ENCODE results near the gene FOLR1.
"Not testable (repeated sequence)": the region's sequence is repeated elsewhere in the genome, so short reads cannot be mapped to it uniquely, and the experiment has no call there.

FOLR1 gene

GRCh38 chr11:72191961-72192381 lies at the start of gene FOLR1:
Gene FOLR1 (plus strand): TSS chr11:72192140. CDS start chr11:72192174, 34 bp downstream.
- DNase-seq, result no peak

GRCh38 chr11:72142543-72142942 lies 49.4 kb upstream of the FOLR1 start:
- DNase-seq, result not testable (repeated sequence)

- DNase-seq, result no peak
These were observed 47.0 kb upstream of the FOLR1 start for GRCh38 chr11:72144807-72145565.

GRCh38 chr11:72146625-72147024 lies 45.3 kb upstream of the FOLR1 start:
- no peak for DNase-seq

- no peak for DNase-seq
These were observed 41.1 kb upstream of the FOLR1 start for GRCh38 chr11:72150882-72151281.

- not testable (repeated sequence) for DNase-seq
These were observed 38.1 kb upstream of the FOLR1 start for GRCh38 chr11:72153874-72154273.

- DNase-seq, result no peak
These were observed 37.1 kb upstream of the FOLR1 start for GRCh38 chr11:72154816-72155215.

GRCh38 chr11:72155751-72156150 lies 36.2 kb upstream of the FOLR1 start:
- DNase-seq, result no peak

- DNase-seq, result no peak
These were observed 34.8 kb upstream of the FOLR1 start for GRCh38 chr11:72157131-72157530.

GRCh38 chr11:72160319-72160718 lies 31.6 kb upstream of the FOLR1 start:
- no peak for DNase-seq

- DNase-seq, result no peak
These were observed 28.9 kb upstream of the FOLR1 start for GRCh38 chr11:72162891-72163492.

GRCh38 chr11:72164187-72164586 lies 27.8 kb upstream of the FOLR1 start:
- DNase-seq, result not testable (repeated sequence)

GRCh38 chr11:72169046-72169555 lies 22.8 kb upstream of the FOLR1 start:
- not testable (repeated sequence) for DNase-seq

GRCh38 chr11:72169754-72170153 lies 22.2 kb upstream of the FOLR1 start:
- DNase-seq, result peak in 30 of 56 donors; percentile 5 to 61 (median 33)

GRCh38 chr11:72172043-72172442 lies 19.9 kb upstream of the FOLR1 start:
- DNase-seq, result not testable (repeated sequence)

- no peak for DNase-seq
These were observed 18.6 kb upstream of the FOLR1 start for GRCh38 chr11:72173291-72173690.

GRCh38 chr11:72174302-72175070 lies 17.5 kb upstream of the FOLR1 start:
- no peak for DNase-seq

GRCh38 chr11:72177656-72178055 lies 14.3 kb upstream of the FOLR1 start:
- no peak for DNase-seq

- no peak for DNase-seq
These were observed 12.7 kb upstream of the FOLR1 start for GRCh38 chr11:72179049-72179803.

GRCh38 chr11:72179804-72180396 lies 12.0 kb upstream of the FOLR1 start:
- DNase-seq, result no peak
